Amniotic stem cell (primary cell): ENCODE measurements around the gene LYPD4.
A peak's percentile ranks its signal among the peaks of the same experiment; 100 is the strongest.

ENCODE experiments used
- DNase-seq: peaks from one replicate; lab custom pipeline; 2025; lab: John Stamatoyannopoulos, UW

LYPD4 gene

DNA sequence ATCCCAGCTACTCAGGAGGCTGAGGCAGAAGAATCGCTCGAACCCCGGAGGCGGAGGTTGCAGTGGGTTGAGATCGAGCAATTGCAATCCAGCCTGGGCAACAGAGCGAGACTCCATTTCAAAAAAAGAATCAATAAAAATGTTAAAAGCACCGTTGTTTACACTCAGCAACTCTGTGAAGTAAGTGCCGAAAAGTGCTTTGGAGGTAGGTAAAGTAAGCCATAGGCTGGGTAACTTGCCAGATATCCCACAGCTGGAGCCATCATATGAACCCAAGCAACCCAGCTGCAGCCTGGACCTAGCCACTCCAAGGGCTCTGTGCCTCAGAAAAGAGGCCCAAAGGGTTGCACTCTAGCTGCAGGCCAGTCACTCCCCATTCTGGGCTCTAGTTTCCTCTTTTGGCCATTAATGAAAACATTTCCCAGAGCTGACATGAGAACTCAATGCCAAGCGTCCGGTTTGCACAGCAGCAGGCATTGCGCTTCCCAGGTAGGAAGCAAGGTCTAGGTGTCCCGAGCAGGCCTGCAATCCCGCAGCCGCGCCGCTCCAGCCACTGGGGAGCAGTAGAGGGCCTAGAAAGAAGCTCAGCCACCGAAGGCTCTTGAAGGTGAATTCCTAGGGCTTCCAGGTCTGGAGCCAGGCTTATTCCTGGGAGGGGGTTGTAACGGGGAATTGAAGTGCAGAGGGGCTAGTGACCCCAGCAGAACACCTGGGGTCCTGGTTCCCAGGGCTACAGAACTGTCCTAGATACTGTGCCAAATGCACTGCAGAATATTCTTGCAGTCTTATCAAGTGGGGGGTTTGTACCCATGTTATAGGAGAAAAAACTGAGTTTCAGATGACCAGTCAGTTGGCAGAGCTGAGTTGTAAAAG lies 28.5 kb upstream of the LYPD4 start:
- no peak for DNase-seq

DNA sequence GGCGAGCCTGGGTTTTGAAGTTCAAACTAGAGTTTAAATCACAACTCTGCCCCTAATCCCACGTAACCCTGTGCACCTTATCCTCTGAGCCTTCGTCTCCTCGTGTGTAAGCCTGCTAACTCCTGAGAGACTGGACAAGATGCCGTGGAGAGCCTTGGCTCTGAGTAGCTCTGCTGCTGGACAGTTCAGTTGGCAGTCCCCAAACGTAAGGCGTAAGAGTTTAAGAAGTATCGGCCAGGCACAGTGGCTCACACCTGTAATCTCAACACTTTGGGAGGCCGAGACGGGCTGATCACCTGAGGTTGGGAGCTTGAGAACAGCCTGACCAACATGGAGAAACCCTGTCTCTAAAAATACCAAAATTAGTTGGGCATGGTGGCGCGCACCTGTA lies 27.9 kb upstream of the LYPD4 start:
- DNase-seq, result no peak

DNA sequence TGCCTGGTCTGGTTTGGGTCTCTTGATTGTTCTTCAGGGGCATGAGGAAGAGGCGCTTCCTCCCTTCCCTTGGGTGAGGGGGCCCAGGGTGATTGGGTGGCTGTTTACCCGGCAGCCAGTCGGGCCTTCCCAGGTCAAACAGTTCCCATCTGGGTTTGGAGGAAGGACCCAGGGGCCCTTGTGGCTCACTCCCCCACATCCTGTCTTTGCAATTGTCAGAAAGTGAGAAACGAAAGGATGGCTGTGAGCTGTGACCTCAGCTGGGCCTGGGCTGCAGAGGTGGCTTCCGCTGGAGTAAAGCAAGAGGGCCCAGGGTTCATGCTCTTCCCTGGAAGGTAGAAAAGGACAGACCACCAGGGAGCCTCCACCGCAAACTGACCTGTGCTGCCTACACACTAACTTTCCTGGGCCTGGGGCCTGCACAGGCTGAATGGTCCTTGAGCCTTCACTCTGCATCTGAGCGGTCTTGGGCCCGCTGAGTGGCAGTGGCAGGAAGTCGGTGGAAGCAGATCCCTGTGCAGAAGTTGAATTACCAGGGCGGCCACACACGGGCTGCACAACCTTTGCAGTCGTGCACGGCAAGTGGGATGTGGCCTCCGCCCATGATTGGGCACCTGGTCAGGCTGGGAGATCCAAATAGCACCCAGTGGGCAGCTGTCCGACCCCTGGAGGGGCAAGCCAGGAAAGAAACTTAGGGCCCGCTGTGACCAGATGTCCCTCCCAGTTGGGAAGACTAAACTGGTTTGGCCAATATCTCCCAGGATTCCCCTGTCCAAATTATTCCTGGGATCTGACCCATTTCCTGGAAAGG lies 27.3 kb upstream of the LYPD4 start:
- DNase-seq, result no peak

DNA sequence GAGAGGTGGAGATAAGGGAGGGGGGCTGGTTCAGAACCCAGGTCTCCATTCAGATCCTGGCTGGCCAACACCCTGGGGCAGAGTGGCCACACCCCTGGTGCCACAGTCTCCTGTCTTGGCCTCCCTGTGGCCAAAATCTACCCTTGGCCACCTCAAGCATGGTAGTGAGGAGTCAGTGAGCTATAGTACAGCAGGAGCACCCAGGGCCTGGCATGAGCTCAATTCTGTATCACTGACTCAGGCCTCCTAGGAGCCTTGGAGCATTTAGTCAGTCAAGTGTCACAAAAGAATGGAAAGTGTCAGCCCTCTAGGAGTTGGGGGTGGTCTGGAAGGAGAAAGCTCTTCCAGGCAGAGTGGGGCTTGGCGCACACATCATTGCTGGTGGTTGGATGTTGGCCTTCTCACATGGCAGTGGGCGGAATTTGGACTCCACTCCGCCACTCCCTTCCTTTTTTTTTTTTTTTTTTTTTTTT lies 26.0 kb upstream of the LYPD4 start:
- no peak for DNase-seq

DNA sequence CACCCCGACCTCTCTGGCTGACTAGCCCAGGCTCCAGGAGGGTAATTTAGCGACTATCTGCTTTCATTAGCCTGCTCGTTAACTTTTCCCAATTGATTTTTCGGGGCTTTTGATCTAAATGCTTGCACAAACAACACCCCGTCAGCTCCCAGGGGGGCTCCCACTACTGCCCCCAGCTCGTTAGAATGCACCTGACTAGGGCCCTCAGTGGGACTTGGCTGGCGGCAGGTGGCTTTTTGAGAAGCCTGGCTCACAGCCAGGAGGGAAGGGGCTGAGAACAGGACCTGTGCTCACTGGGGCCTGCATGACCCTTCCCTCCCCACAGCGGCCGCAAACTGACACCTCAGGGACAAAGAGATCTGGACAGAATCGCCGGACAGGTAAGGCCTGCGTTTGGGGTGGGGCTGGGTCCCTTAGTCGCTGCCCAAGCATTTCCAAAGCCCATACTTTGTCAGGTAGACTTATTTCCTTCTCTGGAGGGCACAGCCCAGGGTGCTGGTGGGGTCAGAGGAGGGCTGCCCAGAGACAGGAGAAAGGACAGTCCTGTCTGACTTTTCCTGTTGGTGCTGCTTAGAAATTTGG lies 25.0 kb upstream of the LYPD4 start:
- no peak for DNase-seq

DNA sequence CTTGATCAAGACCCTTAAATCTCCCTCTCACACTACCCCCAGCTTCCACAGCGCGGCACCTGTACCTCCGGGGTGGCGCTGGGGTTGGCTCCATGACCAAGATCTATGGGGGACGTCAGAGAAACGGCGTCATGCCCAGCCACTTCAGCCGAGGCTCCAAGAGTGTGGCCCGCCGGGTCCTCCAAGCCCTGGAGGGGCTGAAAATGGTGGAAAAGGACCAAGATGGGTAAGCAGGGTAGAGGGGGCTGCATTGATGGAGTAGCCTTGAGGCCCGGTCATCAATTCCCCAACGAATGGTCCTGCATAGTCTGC lies 24.5 kb upstream of the LYPD4 start:
- no peak for DNase-seq

DNA sequence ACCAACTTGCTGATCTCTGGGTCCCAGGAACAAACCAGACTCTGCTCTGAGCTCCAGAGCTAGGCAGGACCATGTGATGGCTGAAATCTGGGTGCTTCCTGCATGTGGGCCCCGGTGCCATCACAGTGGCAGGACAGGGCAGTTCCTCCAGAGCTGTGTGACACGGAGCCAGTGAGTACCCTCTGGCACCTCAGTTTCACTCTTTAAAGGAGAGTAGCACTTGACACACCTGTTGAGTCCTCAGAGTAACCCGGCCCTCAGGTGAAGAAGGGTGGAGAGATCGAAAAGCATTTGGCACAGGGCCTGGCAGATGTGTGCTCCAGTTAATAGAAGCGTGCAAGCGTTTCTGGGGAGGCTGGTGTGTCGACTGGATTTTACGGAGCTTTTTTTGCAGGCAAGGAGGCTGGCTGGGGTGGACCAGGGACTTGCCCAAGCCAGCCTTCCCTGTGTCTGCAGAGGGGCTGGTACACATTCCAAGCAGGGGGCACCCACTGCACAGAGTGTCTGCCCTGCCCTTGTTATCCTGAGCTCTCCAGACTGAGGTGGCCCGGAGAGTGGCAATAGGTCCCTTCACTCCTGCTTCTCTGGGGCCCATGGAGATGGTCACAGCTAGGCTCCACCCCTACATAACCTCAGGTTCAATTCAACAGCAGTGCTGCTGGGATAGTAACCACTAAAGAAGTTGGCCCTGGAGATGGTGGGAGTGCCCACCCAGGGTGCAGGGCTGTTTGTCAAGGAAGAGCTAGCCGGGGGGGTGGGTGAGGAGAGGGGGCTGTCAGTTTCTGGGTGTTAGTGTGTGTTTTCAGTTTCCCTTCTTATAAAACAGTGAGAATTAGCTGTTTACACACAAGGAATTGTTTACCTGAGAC lies 23.9 kb upstream of the LYPD4 start:
- no peak for DNase-seq

DNA sequence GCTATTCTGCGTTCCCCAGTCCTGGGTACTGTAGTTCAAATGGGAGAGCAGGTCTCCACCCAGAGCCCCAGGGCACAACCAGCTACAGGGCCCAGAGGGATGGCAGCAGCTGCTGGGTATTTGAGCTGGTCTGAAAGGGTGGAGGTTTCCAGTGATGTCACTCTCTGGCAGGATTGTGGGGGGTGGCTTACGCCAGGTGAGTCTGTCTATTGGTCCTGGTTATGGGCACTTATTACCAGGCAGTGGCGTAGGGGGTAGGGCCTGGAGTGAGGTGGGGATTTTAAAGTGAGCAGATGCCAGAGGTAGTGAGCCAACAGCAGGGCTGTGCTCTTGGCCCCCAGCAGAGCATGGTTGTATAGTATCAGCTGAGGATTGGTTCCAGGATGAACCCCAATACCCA lies 21.8 kb upstream of the LYPD4 start:
- no peak for DNase-seq

DNA sequence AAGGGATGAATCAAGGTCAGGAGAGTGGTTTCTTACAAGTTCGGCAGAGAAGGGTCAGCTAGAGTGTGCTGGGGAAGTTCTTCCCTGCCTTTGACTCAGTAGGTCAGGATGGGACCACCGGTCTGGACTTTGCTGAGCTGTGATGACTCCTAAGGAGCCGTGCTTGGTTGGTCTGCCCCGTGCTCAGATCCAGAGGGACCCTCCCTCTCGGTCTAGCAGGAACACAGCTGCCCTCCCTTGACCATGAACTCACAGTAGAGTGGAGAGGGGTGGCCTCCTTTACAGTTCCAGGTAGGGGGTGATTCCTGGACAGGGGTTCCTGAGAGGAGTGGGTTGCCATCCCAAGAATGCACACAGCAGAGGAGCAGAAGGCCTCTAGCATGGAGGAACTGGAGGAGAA lies 19.9 kb upstream of the LYPD4 start:
- no peak for DNase-seq

DNA sequence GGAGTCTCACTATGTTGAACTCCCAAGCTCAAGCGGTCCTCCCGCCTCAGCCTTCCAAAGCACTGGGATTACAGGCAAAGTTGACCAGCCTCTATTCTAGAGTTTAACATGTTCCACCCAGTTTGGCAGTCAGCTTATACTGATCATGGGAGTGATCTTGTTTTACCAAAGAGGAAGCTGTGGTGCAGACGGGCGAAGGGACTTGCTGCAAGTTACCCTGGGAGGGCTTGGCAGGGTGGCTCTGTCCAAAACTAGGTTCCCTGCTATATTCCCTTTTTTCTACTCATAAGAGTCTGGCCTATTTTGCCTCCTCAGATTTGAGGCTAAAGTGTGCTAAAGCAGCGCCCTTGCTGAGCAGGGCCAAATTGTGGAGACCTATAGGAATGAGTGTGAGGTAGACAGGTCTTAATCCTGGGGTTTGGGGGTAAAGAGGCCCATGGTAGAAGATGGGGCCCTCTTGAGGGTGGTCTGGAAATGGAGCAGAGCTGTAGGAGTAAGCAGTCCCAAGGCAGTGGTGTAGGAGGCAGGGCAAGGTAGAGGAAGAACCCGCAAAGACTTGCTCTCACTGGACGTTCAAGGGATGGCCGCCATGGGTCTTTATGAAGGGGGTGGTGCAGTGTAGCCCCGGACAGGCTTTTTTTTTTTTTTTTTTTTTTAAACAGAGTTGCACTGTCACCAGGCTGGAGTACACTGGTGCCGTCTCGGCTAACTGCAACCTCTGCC lies 18.9 kb upstream of the LYPD4 start:
- no peak for DNase-seq

DNA sequence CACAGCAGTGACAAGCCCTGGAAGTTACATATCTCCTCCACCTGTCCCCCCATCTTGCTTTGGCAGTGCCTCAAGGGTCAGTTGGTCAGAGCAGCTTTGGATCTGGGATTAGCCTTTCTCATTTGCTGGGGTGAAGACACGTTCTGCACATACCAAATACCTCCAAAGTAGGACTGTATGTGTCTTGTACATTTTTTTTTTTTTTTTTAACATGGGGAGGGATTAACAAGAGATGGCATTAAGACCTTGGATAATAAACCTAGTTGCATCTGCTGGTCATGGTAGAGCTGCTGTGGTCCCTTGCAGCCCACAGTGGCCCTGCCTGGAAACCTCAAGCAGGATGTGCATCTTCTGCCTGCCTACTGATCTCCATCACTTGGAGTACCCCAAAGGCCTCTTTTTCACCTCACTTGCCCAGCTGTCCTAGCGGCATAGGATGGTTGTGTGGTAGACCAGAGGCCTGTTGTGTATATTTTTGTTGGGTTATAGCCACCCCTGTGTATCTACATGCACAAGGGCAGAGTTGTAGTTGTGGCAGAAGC lies 18.0 kb upstream of the LYPD4 start:
- no peak for DNase-seq

DNA sequence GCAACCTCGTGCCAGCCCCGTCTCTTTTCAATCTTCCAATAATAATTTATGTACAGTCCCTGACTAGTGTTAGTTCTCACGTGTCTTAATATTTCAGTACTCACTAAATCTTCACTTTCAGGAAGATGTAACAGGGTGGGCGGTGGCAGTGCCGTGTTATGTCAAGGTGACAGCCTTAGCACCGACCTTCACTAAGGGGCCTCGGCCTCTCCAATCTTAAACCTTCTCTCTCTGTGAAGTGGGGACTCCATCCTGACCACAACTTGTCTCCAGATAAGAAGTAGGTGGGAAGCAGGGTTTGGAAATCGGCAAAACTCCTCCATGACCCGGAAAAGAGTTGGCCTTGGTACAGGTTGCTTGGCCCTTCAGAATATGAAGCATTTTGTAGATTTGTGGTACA lies 17.4 kb upstream of the LYPD4 start:
- DNase-seq, result no peak

DNA sequence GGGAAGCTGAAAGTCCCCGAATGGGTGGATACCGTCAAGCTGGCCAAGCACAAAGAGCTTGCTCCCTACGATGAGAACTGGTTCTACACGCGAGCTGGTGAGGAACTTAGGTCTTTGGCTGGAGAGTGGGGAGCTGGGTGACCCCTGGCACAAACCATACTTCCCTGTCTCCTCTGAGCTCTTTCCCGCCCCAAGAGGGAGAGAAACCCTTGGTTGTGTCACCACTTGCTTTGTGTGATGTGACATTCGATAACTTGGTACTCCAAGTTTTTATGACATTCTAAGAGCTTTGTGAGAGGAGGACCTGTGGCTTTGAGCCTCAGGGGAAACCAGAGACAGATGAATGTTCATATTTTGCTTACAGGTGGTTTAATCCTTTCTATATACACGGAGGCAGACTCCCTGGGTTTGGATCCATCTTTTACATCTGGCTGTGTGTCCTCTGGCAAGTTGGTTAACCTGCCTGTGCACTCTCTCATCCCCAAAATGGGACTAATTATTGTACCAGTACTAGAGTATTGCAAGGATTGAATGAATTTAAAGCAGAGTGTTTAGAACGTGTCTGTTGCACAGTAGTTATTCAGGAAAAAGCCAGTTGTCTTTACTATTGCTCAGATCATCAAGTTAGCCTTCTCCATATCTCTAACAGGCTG lies 16.8 kb upstream of the LYPD4 start:
- no peak for DNase-seq

DNA sequence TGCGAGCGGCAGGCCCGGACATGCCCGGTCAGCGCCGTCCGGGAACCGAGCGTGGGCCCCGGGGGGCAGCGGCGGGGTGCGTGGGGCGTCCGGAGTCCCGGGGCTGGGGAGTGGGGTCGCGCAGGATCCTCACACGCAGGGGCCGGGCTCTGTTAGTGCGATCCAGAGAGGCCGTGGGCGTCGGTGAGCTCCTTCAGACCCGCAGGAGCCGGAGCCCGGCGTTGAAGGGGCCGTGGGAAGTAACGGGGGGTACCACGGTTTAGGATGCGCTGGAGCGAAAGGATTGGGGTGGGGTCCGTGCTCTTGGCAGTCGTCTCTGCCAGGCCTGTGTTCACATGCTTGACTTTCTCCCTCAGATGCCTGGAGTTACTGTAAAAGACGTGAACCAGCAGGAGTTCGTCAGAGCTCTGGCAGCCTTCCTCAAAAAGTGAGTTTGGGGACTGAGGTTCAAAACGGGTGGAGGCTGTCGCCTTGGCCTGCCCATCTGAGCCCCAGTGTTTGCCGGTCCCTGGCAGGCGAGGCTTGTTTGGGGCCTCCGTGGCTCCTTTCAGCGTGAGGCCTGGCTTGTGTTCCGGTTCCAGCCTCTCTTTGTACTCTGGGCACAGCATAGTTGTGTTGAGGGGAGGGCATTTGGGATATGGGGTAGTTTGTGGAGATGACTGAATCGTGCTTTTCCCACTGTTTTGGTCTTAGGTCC lies 16.1 kb upstream of the LYPD4 start:
- no peak for DNase-seq

DNA sequence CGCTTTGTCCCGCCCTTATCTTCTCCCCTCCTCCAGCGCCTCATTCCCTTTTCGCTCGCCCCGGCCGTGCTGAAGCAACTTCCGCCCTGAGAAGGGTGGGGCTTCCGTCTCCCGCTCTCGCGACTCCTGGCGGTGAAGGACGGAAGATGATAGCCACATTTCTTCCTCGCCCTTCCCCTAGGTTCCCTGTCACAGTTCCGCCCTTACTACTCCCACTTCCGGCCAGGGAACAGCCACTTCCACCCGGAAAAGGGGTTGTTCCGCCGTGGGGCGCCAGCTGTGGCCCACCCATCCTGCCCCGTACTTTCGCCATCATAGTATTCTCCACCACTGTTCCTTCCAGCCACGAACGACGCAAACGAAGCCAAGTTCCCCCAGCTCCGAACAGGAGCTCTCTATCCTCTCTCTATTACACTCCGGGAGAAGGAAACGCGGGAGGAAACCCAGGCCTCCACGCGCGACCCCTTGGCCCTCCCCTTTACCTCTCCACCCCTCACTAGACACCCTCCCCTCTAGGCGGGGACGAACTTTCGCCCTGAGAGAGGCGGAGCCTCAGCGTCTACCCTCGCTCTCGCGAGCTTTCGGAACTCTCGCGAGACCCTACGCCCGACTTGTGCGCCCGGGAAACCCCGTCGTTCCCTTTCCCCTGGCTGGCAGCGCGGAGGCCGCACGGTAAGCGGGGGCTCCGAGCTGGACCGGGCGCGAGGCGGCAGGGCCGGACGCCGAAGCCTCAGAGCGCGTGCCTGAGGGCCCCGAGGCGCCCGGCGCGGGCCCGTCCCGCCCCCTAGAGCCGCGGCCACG lies 15.3 kb upstream of the LYPD4 start, which contains the start of gene RPS19:
Gene RPS19, plus strand, starts transcription at position 638 of the 801 bp plus-strand sequence. CDS start 520 bp downstream, outside the sequence.
- peak; percentile 98 for DNase-seq

DNA sequence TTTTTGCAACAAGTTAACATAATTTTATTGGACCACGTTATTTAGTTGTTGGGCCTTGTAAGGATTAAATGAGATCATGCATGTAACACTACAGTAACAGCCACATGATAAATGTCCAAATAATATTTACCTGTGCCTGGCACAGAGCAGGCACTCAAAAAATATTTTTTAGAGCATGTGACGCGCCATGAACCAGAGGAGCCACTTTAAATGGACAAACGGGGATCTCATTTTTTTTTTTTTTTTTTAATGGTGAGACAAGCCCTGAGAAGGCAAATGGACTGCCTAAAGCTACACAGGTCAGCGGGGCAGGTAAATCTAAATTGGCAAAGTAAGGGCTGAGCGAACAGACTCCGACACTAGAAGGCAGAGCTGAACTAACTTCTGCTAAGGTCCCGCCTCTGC lies 14.7 kb upstream of the LYPD4 start:
- no peak for DNase-seq

DNA sequence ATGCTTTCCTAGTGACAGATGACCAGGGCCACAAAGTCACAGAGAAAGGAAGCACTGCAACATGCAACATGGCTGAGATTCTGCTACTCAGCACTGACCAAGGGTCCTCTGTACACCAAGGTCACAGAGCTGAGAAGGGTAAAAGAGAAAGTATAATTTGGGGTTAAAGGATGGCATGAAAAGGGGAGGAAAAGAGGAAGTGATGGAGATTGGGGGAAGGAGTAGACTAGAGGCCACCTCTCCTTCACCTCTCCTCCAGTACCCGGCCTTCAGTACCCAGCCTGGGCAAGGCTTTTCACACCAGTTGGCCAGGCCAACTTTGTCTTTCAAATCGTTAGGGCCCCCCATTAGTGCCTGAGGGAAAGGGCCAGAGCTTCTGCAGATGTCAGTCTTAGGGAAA lies 9.3 kb upstream of the LYPD4 start:
- no peak for DNase-seq

DNA sequence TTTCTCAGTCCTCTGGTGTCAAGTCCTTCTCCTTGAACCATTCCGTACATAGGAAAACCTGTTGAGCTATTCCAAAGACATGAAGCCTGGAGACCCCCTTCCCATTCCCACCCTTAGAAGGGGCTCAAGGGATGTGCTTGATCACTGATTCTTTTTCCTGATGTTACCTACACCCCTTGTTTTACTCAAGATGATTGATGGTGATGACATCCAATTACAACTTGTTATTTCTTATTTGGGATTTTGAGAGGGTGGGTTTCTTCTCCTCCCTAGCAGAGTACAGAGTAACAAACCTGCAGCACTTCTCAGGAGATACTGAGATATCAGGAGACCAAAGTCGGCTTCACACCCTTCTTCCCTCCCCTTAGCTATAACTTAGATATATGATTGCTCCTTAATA lies 8.9 kb upstream of the LYPD4 start:
- DNase-seq, result no peak

DNA sequence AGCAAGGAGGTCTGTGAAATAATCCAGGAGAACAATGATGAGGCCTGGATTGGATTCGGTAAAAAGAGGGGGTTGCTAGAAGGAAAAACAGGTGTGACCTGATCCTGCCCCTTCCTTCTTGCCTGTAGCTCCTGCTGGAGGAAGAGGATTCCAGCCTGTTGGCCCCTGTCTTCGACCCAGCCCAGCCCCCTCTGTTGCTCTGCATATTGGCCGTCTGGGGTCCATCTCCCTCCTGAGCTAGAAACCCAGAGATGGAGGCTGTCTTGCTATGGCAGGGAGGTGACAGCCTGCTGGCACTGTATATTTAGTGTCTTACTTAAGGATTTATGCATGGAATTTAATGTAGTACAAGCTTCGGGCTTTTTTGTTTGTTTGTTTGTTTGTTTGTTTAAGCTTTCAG lies 7.0 kb upstream of the LYPD4 start:
- no peak for DNase-seq
